Esophagus squamous epithelium (tissue), 4 donors: ENCODE measurements around the gene PDIK1L.

Experiments used
- POLR2A ChIP-seq, 4 donors: fragments of 450-650 bp; IDR thresholded peaks; one replicate each; pipeline ENCODE4 v1.6.1; 2017; ENCODE audit warnings: antibody characterized with exemption in 4 of 4, mild to moderate bottlenecking in 4 of 4, moderate library complexity in 3 of 4
- TF ChIP-seq, protein P1 (sequence below), 6 experiments: fragments of 450-650 bp in 4 of 6; fragments of 200-600 bp in 2 of 6; sonication (generic) in 2 of 6; IDR thresholded peaks; one replicate each; pipeline ENCODE4 v1.5.1; 2016 to 2019; ENCODE audit warnings: antibody characterized with exemption in 6 of 6, mild to moderate bottlenecking in 4 of 6, moderate library complexity in 4 of 6

DNA sequence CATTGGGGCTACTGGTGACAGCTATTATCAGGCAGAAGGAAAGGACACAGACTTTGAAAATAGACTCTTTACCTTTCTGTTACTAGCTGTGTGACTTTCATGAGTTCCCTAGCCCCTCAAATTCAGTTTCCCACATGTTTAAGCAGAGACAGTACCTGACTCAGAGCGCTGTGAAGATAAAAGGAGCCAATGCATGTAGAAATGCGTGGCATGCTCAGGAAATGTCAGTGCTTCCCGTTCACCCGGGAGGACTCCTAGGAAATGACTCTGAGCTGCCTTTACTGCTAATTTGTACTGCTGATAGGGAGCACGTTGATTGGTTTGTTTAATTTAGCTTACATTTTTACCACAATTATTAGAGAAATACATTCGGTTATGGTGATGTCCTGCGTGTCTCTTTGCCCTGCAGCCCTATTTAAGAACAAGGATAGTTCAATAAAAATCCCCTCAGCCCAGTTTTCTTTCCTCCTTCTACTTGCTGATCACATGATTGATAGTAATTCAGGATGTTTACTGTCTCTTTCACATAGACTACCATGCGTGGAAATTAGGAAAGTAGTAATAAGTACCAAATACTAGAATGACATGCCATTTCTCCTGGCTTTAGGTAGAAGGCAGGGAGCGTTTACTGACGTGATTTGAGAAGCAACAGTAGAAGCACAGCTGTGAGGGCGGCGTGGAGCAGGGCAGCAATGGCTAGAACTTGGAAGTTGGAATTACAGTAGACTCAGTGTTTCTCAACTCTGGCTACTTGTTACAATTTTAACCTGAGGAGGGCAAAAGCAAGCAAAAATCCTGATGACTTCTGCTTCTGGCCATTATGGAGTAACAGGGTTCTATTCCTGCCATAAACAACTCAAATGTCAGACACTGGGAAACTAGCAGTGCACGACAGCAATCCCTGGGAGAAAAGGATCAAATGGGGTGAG, 15.9 kb downstream of the PDIK1L start:
- TF ChIP-seq POLR2A (IDR thresholded peaks at IDR 0.05): no peak
- TF ChIP-seq, protein P1, sequence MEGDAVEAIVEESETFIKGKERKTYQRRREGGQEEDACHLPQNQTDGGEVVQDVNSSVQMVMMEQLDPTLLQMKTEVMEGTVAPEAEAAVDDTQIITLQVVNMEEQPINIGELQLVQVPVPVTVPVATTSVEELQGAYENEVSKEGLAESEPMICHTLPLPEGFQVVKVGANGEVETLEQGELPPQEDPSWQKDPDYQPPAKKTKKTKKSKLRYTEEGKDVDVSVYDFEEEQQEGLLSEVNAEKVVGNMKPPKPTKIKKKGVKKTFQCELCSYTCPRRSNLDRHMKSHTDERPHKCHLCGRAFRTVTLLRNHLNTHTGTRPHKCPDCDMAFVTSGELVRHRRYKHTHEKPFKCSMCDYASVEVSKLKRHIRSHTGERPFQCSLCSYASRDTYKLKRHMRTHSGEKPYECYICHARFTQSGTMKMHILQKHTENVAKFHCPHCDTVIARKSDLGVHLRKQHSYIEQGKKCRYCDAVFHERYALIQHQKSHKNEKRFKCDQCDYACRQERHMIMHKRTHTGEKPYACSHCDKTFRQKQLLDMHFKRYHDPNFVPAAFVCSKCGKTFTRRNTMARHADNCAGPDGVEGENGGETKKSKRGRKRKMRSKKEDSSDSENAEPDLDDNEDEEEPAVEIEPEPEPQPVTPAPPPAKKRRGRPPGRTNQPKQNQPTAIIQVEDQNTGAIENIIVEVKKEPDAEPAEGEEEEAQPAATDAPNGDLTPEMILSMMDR (IDR thresholded peaks at IDR 0.05): no peak
